ENCODE data around the gene TRIM10.

TRIM10 gene

DNA sequence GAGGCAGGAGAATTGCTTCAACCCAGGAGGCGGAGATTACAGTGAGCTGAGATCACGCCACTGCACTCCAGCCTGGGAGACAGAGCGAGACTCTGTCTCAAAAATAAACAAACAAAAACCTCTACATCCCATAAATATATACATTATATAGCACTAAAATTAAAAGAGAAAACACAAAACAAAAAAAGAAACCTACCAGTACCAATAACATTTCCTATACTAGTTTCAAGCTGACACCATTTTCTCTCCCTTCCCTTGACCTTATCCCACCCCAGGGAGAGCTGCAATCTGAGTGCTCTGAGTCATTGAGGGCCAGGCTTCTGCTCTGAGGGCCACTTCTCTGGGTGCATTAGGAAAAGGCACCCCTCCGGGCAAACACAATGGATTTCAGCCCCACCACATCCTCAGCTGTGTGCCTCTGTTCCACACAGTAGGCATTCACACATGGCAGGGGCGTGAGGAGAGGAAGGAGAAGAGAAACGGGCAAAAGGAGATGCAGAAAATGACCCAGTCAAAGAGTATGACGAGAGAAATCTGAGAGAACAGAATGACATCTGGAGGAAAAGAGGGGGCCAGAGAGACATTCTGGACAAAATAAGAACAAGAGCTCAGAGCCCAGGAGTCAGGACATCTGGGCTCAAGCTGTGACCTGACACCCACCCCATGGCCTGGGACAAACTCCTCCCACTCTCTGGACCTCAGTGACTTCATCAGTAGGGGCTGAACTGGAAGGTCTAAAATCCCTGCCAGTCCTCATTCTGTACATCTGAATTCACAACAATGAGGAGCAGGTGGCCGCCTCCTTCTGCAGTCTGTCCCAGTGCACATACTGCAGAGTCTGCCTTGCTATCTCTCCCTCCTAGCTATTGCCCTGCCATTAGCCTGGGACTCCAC, 34.0 kb upstream of the TRIM10 start:
- DNase-seq (ENCODE audit: low read depth in 1 of 2, low spot score in 1 of 2), result no peak
- in situ Hi-C loops (cut with HindIII; ENCODE audit: low pct_unique_long_range_greater_than_20kb, low sequenced_read_pairs), result no loop called here
- no peak for TF ChIP-seq JUND (IDR thresholded peaks at IDR 0.05; ENCODE audit: low read depth)

DNA sequence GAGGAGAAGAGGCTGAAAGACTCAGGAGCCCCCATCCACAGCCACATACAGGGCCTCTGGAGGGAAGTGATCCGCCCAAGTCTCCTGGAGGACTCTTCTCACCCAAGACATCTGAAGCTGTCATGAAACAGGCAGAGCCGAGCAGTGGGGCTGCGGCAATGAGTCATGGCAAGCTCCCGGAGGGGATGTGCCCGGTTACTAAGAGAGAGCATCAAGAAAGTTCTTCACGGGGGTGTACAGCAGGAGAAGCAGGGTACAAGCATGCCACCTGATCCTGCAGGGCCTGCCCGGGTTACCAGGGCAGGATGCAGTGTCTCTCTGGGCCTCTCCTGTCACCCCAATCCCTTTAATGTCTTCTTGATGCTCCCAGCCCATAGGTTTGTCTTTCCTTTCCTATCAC, 31.1 kb upstream of the TRIM10 start:
- in situ Hi-C loops (cut with HindIII; ENCODE audit: low pct_unique_long_range_greater_than_20kb, low sequenced_read_pairs), result no loop called here
- no peak for DNase-seq (ENCODE audit: low read depth in 1 of 2, low spot score in 1 of 2)
- no peak for TF ChIP-seq JUND (IDR thresholded peaks at IDR 0.05; ENCODE audit: low read depth)

DNA sequence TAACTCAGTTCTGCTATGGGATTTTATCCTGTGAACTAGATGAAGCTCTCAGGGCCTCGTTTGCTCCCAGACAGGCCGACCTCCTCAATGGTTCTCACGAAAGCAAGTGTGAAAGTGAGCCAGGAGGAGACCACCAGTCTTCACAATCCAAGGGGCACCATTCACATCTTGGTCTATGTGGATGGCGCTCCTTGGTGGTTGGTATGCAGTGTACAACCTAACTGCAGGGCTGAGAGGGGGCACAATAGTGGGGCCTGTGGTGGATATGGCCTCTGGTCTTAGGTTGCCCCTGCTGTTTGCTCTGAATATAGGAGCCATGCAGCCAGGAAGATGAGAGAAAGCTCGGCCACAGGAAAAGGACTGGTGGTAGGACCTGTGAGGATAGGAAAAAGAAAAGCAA, 27.5 kb upstream of the TRIM10 start:
- DNase-seq (ENCODE audit: low read depth in 1 of 2, low spot score in 1 of 2), result no peak
- in situ Hi-C loops (cut with HindIII; ENCODE audit: low pct_unique_long_range_greater_than_20kb, low sequenced_read_pairs), result no loop called here
- no peak for TF ChIP-seq JUND (IDR thresholded peaks at IDR 0.05; ENCODE audit: low read depth)

DNA sequence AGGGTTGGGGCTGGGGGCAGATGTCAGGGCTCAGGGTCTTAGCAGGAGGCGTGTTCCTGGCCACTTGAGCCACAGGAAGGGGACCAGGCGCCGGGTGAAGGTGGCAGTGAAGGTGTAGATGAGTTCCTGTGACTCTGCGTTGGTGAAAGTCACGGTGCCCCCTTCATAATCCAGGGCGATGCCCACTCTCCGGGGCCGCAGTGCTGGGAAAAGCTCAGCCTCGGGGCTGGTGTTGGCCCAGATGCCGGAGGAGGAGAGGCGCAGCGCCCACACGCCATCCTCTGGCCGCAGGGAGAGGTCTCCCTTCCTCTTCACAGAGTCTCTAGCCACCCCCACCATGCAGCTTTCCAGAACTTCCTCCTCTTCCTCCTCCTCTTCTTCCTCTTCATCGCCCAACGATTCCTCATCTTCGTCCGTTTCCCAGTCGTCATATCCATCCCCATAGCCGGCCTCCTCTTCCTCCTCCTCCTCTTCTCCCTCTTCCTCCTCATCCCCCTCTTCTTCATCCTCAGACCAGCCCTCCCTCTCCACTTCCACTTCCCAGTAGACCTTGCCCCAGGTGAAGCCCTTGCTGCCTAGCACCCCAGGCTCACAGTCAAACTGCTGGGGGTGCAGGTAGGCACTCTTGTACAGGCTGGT, 25.0 kb upstream of the TRIM10 start:
- DNase-seq (ENCODE audit: low read depth in 1 of 2, low spot score in 1 of 2), result no peak
- no peak for TF ChIP-seq JUND (IDR thresholded peaks at IDR 0.05; ENCODE audit: low read depth)
- in situ Hi-C loops (cut with HindIII; ENCODE audit: low pct_unique_long_range_greater_than_20kb, low sequenced_read_pairs), result no loop called here

DNA sequence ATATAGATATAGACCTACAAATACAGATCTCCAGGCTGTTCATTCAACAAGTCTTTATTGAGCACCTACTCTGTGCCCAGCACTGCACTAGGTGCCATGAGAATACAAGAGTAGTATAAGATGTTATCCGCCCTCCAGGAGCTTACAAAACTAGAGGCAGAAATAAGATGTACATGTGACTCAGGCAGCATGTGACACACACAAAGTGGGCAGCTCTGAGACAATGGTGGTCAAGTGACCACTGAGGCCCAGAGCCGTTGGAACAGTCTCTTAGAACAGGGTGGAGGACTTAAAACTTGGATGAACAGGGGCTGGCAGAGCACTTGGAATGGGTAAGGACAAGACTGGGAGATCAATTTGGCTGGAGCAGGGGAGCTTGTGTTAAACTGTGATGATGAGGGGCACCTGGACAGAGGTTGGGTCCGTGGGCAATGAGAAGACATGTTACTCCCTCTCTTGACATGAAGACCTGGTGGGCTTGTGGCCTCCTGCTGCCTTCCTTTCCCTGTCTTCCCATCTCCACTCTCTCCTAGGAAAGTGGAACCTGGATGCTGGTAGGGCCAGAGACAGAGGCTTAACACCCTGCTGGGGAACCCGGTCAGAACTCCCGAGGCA, 23.5 kb upstream of the TRIM10 start:
- no peak for TF ChIP-seq JUND (IDR thresholded peaks at IDR 0.05; ENCODE audit: low read depth)
- no peak for DNase-seq (ENCODE audit: low read depth in 1 of 2, low spot score in 1 of 2)
- in situ Hi-C loops (cut with HindIII; ENCODE audit: low pct_unique_long_range_greater_than_20kb, low sequenced_read_pairs), result no loop called here

DNA sequence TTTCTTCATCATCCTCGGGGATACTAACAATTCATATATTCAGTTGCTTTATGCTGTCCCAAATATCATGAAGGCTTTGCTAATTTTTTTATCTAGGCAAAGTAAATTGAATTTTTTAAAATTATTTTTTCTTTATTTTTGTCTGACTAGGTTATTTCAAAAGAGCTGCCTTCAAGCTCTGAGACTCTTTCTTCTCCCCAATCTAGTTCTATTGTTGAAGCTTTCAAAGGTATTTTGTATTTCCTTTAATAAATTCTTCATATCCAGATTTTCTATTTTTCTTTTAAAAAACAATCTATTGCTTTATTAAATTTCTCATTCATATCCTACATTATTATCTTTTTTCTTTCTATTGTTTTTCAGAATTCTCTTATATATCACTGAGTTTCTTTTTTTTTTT, 19.1 kb upstream of the TRIM10 start:
- in situ Hi-C loops (cut with HindIII; ENCODE audit: low pct_unique_long_range_greater_than_20kb, low sequenced_read_pairs), result no loop called here
- TF ChIP-seq JUND (IDR thresholded peaks at IDR 0.05; ENCODE audit: low read depth), result no peak
- DNase-seq (ENCODE audit: low read depth in 1 of 2, low spot score in 1 of 2), result no peak

DNA sequence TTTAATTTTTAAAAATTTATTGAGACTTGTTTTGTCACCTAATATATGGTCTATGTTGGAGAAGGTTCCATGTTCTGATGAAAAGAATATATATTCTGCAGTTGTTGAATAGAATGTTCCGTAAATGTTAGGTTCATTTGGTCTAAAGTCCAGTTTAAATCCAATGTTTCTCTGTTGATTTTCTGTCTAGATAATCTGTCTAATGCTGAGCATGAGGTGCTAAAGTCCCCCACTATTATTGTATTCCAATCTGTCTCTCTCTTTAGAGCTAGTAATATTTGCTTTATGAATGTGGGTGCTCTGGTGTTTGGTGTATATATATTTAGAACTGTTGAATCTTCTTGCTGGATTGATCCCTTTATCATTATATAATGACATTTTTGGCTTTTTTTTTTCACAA, 17.8 kb upstream of the TRIM10 start:
- in situ Hi-C loops (cut with HindIII; ENCODE audit: low pct_unique_long_range_greater_than_20kb, low sequenced_read_pairs), result no loop called here
- DNase-seq (ENCODE audit: low read depth in 1 of 2, low spot score in 1 of 2), result no peak
- no peak for TF ChIP-seq JUND (IDR thresholded peaks at IDR 0.05; ENCODE audit: low read depth)

DNA sequence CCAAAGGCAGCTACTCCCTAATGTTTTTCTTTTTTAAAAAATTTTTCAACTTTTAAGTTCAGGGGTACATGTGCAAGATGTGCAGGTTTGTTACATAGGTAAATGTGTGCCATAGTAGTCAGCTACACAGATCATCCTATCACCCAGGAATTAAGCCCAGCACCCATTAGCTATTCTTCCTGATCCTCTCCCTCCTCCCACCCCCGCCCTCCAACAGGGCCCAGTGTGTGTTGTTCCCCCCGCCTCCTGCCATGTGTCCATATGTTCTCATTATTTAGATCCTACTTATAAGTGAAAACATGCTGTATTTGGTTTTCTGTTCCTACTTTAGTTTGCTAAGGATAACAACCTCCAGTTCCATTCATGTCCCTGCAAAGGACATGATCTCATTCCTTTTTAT, 14.8 kb upstream of the TRIM10 start:
- DNase-seq (ENCODE audit: low read depth in 1 of 2, low spot score in 1 of 2), result no peak
- in situ Hi-C loops (cut with HindIII; ENCODE audit: low pct_unique_long_range_greater_than_20kb, low sequenced_read_pairs), result no loop called here
- TF ChIP-seq JUND (IDR thresholded peaks at IDR 0.05; ENCODE audit: low read depth), result no peak

DNA sequence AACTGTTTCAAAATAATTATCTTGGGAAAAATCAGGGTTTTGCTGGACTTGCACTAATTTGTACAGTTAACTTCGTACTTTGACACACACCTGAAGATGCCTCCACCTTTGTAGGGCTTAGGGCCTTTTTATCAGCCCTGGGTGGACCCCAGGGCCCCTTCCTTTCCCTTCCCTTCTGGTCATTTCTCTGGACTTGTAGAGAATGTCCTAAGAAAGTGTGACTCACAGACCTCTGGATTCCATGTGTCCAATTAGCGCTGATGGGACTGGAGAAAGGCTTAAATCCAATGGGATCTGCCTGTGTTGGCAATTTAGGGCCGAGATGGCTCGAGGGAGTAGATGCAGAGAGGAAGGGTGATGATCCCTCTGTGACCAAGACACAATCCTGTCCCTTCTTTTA, 11.7 kb upstream of the TRIM10 start:
- no peak for TF ChIP-seq JUND (IDR thresholded peaks at IDR 0.05; ENCODE audit: low read depth)

DNA sequence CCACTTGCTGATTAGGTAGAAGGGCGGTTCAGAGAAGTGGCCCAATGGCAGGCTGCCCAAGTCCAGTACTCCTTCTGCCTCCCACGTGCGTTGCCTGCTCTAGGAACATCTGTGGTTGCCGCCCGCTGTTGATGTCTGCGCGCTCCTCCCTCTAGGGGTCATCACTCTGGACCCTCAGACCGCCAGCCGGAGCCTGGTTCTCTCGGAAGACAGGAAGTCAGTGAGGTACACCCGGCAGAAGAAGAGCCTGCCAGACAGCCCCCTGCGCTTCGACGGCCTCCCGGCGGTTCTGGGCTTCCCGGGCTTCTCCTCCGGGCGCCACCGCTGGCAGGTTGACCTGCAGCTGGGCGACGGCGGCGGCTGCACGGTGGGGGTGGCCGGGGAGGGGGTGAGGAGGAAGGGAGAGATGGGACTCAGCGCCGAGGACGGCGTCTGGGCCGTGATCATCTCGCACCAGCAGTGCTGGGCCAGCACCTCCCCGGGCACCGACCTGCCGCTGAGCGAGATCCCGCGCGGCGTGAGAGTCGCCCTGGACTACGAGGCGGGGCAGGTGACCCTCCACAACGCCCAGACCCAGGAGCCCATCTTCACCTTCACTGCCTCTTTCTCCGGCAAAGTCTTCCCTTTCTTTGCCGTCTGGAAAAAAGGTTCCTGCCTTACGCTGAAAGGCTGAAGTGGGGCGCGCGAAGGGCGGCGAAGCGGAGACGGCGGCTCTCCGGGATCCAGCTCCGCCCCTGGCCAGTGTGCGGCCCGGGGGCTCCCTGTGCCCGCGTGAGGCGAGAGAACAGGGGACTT, 10.9 kb upstream of the TRIM10 start:
- no peak for DNase-seq (ENCODE audit: low read depth in 1 of 2, low spot score in 1 of 2)
- in situ Hi-C loops (cut with HindIII; ENCODE audit: low pct_unique_long_range_greater_than_20kb, low sequenced_read_pairs), result no loop called here
- no peak for TF ChIP-seq JUND (IDR thresholded peaks at IDR 0.05; ENCODE audit: low read depth)

More for the DNA sequence above, 11.7 kb upstream of the TRIM10 start:
- in situ Hi-C loops (cut with HindIII; ENCODE audit: low pct_unique_long_range_greater_than_20kb, low sequenced_read_pairs), result no loop called here
- no peak for DNase-seq (ENCODE audit: low read depth in 1 of 2, low spot score in 1 of 2)

DNA sequence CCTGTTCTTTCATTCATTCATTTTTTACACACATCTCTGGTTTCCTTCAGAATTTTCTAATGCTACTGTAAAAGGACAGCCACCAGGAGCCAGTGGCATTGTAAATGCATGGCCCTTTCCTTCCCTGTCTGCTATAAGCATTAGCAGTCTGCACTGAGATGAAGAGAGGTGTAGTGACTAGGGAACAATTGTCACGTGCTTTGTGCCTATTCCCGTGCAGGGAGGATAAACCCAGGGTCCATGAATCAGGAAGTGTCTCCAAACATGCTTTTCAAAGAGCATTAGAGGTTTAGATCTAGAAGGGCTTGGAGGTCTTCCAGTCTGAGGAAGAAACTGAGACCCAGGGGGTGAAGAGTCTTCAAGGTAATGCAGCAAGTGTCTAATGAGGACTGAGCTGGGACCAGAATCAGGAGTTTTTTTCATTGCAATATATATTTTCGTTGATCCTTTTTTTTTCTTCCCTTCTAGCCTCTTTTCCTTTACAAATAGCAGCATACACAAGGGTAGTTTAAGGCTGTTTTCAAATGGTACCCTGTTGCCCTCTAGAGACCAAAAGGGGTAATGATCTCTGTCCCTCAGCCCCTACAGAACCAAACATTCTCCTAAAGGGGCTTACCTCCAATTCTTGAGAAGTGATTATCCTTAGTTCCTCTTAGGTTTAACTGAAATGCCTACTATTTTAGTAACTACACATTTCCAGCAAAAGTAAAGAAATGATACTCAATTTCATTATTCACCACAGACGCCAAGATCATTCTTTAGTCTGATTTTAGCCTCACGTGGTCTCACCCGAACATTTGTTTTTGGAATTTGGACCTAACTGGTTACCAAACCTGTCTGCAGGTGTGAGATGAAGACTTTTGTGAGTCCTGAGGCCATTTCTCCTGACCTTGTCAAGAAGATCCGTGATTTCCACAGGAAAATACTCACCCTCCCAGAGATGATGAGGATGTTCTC, 8.9 kb upstream of the TRIM10 start:
- in situ Hi-C loops (cut with HindIII; ENCODE audit: low pct_unique_long_range_greater_than_20kb, low sequenced_read_pairs), result no loop called here
- DNase-seq (ENCODE audit: low read depth in 1 of 2, low spot score in 1 of 2), result peak; percentile 55 to 63
- no peak for TF ChIP-seq JUND (IDR thresholded peaks at IDR 0.05; ENCODE audit: low read depth)

Measured in T47D (cell line).